GM18526 (cell line): ENCODE measurements around the gene FBXL5.
A peak's percentile ranks its signal among the peaks of the same experiment; 100 is the strongest.

Experiments used
- POLR2A ChIP-seq: IDR thresholded peaks from 3 replicates; pipeline ENCODE4 v1.6.1; 2011; ENCODE audit not compliant: insufficient read length; ENCODE audit errors: extremely low read depth

The FBXL5 gene

GRCh38 chr4:15682242-15683142, 27.3 kb upstream of the FBXL5 start:
- no peak for TF ChIP-seq POLR2A

GRCh38 chr4:15681372-15682241, 26.4 kb upstream of the FBXL5 start, which contains the start of gene FAM200B:
Gene FAM200B, plus strand, starts transcription at chr4:15681827. Its CDS starts 5,151 bp downstream, at chr4:15686978.
- TF ChIP-seq POLR2A: peak; percentile 78

- TF ChIP-seq POLR2A: no peak
Measured at GRCh38 chr4:15681067-15681371, 25.9 kb upstream of the FBXL5 start.

- TF ChIP-seq POLR2A: no peak
Measured at GRCh38 chr4:15677507-15677988, 22.4 kb upstream of the FBXL5 start.

- TF ChIP-seq POLR2A: no peak
Measured at GRCh38 chr4:15676899-15677298, 21.7 kb upstream of the FBXL5 start.

GRCh38 chr4:15676039-15676438, 20.9 kb upstream of the FBXL5 start:
- no peak for TF ChIP-seq POLR2A

GRCh38 chr4:15675356-15675755, 20.2 kb upstream of the FBXL5 start:
- TF ChIP-seq POLR2A: no peak

- no peak for TF ChIP-seq POLR2A
Measured at GRCh38 chr4:15674926-15675325, 19.8 kb upstream of the FBXL5 start.

- no peak for TF ChIP-seq POLR2A
Measured at GRCh38 chr4:15674046-15674445, 18.9 kb upstream of the FBXL5 start.

GRCh38 chr4:15673337-15673736, 18.2 kb upstream of the FBXL5 start:
- TF ChIP-seq POLR2A: no peak

- TF ChIP-seq POLR2A: no peak
Measured at GRCh38 chr4:15672101-15672500, 16.9 kb upstream of the FBXL5 start.

- TF ChIP-seq POLR2A: no peak
Measured at GRCh38 chr4:15670576-15670975, 15.4 kb upstream of the FBXL5 start.

- TF ChIP-seq POLR2A: no peak
Measured at GRCh38 chr4:15668566-15669435, 13.6 kb upstream of the FBXL5 start.

GRCh38 chr4:15667006-15667405, 11.8 kb upstream of the FBXL5 start:
- no peak for TF ChIP-seq POLR2A

GRCh38 chr4:15665753-15666365, 10.7 kb upstream of the FBXL5 start:
- no peak for TF ChIP-seq POLR2A
